ENCODE data around the gene HRG.
"Not testable (repeated sequence)": the region's sequence is repeated elsewhere in the genome, so short reads cannot be mapped to it uniquely, and the experiment has no call there.

HRG gene

GRCh38 chr3:186682812-186683211 lies 17.0 kb downstream of the HRG start:
- H3K4me3 ChIP-seq (ENCODE audit: low read depth, low read length) = no peak overlapping the region
- in situ Hi-C loops (cut with HindIII; ENCODE audit: low sequenced_read_pairs) = no loop called here
- no peak for TF ChIP-seq CTCF (IDR thresholded peaks at IDR 0.05; ENCODE audit: low read depth, low read length, missing control alignments)

GRCh38 chr3:186683979-186684378 lies 18.2 kb downstream of the HRG start:
- no peak for DNase-seq (ENCODE audit: low read depth)
- TF ChIP-seq CTCF (IDR thresholded peaks at IDR 0.05; ENCODE audit: low read depth, low read length, missing control alignments) = no peak
- no peak overlapping the region for H3K4me3 ChIP-seq (ENCODE audit: low read depth, low read length)
- in situ Hi-C loops (cut with HindIII; ENCODE audit: low sequenced_read_pairs) = no loop called here

More at GRCh38 chr3:186682812-186683211, 17.0 kb downstream of the HRG start:
- no peak for DNase-seq (ENCODE audit: low read depth)

- in situ Hi-C loops (cut with HindIII; ENCODE audit: low sequenced_read_pairs); DNase-seq (ENCODE audit: low read depth); H3K4me3 ChIP-seq (ENCODE audit: low read depth, low read length): not testable (repeated sequence)
These were observed 20.7 kb downstream of the HRG start for GRCh38 chr3:186686475-186686874.

GRCh38 chr3:186687120-186687651 lies 21.4 kb downstream of the HRG start:
- no peak overlapping the region for H3K4me3 ChIP-seq (ENCODE audit: low read depth, low read length)
- in situ Hi-C loops (cut with HindIII; ENCODE audit: low sequenced_read_pairs) = no loop called here
- DNase-seq (ENCODE audit: low read depth) = no peak
- no peak for TF ChIP-seq CTCF (IDR thresholded peaks at IDR 0.05; ENCODE audit: low read depth, low read length, missing control alignments)

GRCh38 chr3:186690304-186690703 lies 24.5 kb downstream of the HRG start:
- DNase-seq (ENCODE audit: low read depth); in situ Hi-C loops (cut with HindIII; ENCODE audit: low sequenced_read_pairs); H3K4me3 ChIP-seq (ENCODE audit: low read depth, low read length): not testable (repeated sequence)

- H3K4me3 ChIP-seq (ENCODE audit: low read depth, low read length) = no peak overlapping the region
- in situ Hi-C loops (cut with HindIII; ENCODE audit: low sequenced_read_pairs) = no loop called here
- DNase-seq (ENCODE audit: low read depth) = no peak
- no peak for TF ChIP-seq CTCF (IDR thresholded peaks at IDR 0.05; ENCODE audit: low read depth, low read length, missing control alignments)
These were observed 25.9 kb downstream of the HRG start for GRCh38 chr3:186691676-186692075.

GRCh38 chr3:186693843-186694242 lies 28.0 kb downstream of the HRG start:
- in situ Hi-C loops (cut with HindIII; ENCODE audit: low sequenced_read_pairs) = no loop called here
- H3K4me3 ChIP-seq (ENCODE audit: low read depth, low read length) = no peak overlapping the region
- DNase-seq (ENCODE audit: low read depth) = no peak

More at GRCh38 chr3:186693843-186694242, 28.0 kb downstream of the HRG start:
- TF ChIP-seq CTCF (IDR thresholded peaks at IDR 0.05; ENCODE audit: low read depth, low read length, missing control alignments) = no peak

Measured in astrocyte of the cerebellum (primary cell).